ENCODE measurements around the gene EFCAB13. TPM values are rescaled to one million over a fixed set of nuclear protein-coding genes. Genes with fewer than 3 reads are reported as not detected.

EFCAB13 gene
- total and polyA plus RNA-seq, 4 donors: 0.56 to 21.4 (median 3.6) TPM

- Histone ChIP-seq H3K4me3 (no peak overlapping the region), H3K9ac (ENCODE audit: insufficient read depth in 1 of 2, low read length in 2 of 2) (no peak overlapping the region), H3K9me3 (ENCODE audit: control insufficient read depth in 4 of 4, insufficient read depth in 3 of 4, low read length in 3 of 4) (no peaks in the 10 kb centered on the region), H3K36me3 (ENCODE audit: control insufficient read depth in 4 of 4, insufficient read depth in 4 of 4, low read length in 4 of 4) (no peaks in the 10 kb centered on the region), H3K27ac (ENCODE audit: low read depth in 1 of 2, low read length in 1 of 2) (no peak overlapping the region), H3K27me3 (ENCODE audit: control insufficient read depth in 3 of 3, insufficient read depth in 3 of 3, low read length in 2 of 3) (no peaks in the 10 kb centered on the region), H3K4me1 (ENCODE audit: control insufficient read depth in 5 of 5, insufficient read depth in 5 of 5, low read length in 5 of 5) (peaks cover 0 to 15% (median 0%) of the 10 kb centered on the region in 5 donors)
- TF ChIP-seq CTCF (IDR thresholded peaks at IDR 0.05; ENCODE audit: control extremely low read depth, extremely low read depth): no peak
- 60 to 72% methylated on average over 8 of the region's 8 CpGs for WGBS, 2 donors
- ATAC-seq (ENCODE audit: insufficient read depth, low FRiP score): no peak
- DNase-seq: peak in 1 of 3 donors; percentile 8
Observed at GRCh38 chr17:47291242-47291873, 32.4 kb upstream of the EFCAB13 start.

DNA sequence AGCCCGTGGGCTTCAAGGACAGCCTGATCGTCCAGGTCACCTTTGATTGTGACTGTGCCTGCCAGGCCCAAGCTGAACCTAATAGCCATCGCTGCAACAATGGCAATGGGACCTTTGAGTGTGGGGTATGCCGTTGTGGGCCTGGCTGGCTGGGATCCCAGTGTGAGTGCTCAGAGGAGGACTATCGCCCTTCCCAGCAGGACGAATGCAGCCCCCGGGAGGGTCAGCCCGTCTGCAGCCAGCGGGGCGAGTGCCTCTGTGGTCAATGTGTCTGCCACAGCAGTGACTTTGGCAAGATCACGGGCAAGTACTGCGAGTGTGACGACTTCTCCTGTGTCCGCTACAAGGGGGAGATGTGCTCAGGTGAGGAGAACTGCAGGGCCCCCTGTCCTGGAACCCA lies 31.5 kb upstream of the EFCAB13 start:
- Histone ChIP-seq H3K9me3 (ENCODE audit: control insufficient read depth in 4 of 4, insufficient read depth in 3 of 4, low read length in 3 of 4) (no peaks in the 10 kb centered on the region), H3K27me3 (ENCODE audit: control insufficient read depth in 3 of 3, insufficient read depth in 3 of 3, low read length in 2 of 3) (no peaks in the 10 kb centered on the region), H3K36me3 (ENCODE audit: control insufficient read depth in 4 of 4, insufficient read depth in 4 of 4, low read length in 4 of 4) (no peaks in the 10 kb centered on the region), H3K9ac (ENCODE audit: insufficient read depth in 1 of 2, low read length in 2 of 2) (no peak overlapping the region), H3K27ac (ENCODE audit: low read depth in 1 of 2, low read length in 1 of 2) (no peak overlapping the region), H3K4me1 (ENCODE audit: control insufficient read depth in 5 of 5, insufficient read depth in 5 of 5, low read length in 5 of 5) (peaks cover 0 to 15% (median 0%) of the 10 kb centered on the region in 5 donors), H3K4me3 (no peak overlapping the region)
- 92 to 97% methylated on average over 14 of the region's 14 CpGs for WGBS, 2 donors
- no peak for ATAC-seq (ENCODE audit: insufficient read depth, low FRiP score)
- DNase-seq: no peak
- no peak for TF ChIP-seq CTCF (IDR thresholded peaks at IDR 0.05; ENCODE audit: control extremely low read depth, extremely low read depth)

GRCh38 chr17:47295037-47295873 lies 28.5 kb upstream of the EFCAB13 start:
- Histone ChIP-seq H3K9ac (ENCODE audit: insufficient read depth in 1 of 2, low read length in 2 of 2) (no peak overlapping the region), H3K27ac (ENCODE audit: low read depth in 1 of 2, low read length in 1 of 2) (no peak overlapping the region), H3K4me1 (ENCODE audit: control insufficient read depth in 5 of 5, insufficient read depth in 5 of 5, low read length in 5 of 5) (peaks cover 0 to 13% (median 0%) of the 10 kb centered on the region in 5 donors), H3K4me3 (no peak overlapping the region), H3K36me3 (ENCODE audit: control insufficient read depth in 4 of 4, insufficient read depth in 4 of 4, low read length in 4 of 4) (no peaks in the 10 kb centered on the region), H3K9me3 (ENCODE audit: control insufficient read depth in 4 of 4, insufficient read depth in 3 of 4, low read length in 3 of 4) (no peaks in the 10 kb centered on the region), H3K27me3 (ENCODE audit: control insufficient read depth in 3 of 3, insufficient read depth in 3 of 3, low read length in 2 of 3) (no peaks in the 10 kb centered on the region)
- no peak for TF ChIP-seq CTCF (IDR thresholded peaks at IDR 0.05; ENCODE audit: control extremely low read depth, extremely low read depth)
- ATAC-seq (ENCODE audit: insufficient read depth, low FRiP score) (no peak), DNase-seq (peak in 1 of 3 donors; percentile 6)
- whole genome bisulfite sequencing, 2 donors: 79 to 84% methylated on average over 14 of the region's 14 CpGs
